SKM-1 treated with dmso at 0.1 percent for 144 hours (cell line): ENCODE results near the gene RHEX.

Experiments used
- DNase-seq: peaks from one replicate; lab custom pipeline; 2025; ENCODE audit not compliant: unreplicated experiment; lab: John Stamatoyannopoulos, UW

RHEX gene

DNA sequence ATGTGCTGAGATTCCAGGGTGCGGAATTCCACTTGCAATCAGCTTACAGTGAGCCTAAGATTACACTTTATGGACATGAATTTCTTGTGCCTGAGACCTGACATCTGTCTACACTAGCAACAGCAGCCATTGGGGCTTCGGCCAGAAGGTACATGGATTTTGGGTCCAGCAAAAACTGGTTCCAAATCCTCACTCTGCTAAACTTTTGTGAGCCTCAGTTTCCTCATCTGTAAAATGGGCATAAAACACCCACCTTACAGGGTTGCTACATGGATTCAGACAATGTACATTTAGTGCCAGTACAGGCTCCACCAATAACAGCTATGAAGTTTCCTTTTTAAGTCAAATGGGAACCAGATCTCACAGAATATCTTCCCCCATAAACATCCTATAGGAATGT lies 30.8 kb downstream of the RHEX start:
- DNase-seq = no peak

- DNase-seq = no peak
Measured at GRCh38 chr1:206087091-206087490, 34.1 kb downstream of the RHEX start.

GRCh38 chr1:206089341-206089740 lies 36.4 kb downstream of the RHEX start:
- no peak for DNase-seq

GRCh38 chr1:206094024-206094423 lies 41.1 kb downstream of the RHEX start:
- DNase-seq = no peak

GRCh38 chr1:206097381-206097780 lies 44.4 kb downstream of the RHEX start:
- DNase-seq = no peak

- peak; percentile 79 for DNase-seq
Measured at GRCh38 chr1:206098242-206098919, 45.4 kb downstream of the RHEX start.

DNA sequence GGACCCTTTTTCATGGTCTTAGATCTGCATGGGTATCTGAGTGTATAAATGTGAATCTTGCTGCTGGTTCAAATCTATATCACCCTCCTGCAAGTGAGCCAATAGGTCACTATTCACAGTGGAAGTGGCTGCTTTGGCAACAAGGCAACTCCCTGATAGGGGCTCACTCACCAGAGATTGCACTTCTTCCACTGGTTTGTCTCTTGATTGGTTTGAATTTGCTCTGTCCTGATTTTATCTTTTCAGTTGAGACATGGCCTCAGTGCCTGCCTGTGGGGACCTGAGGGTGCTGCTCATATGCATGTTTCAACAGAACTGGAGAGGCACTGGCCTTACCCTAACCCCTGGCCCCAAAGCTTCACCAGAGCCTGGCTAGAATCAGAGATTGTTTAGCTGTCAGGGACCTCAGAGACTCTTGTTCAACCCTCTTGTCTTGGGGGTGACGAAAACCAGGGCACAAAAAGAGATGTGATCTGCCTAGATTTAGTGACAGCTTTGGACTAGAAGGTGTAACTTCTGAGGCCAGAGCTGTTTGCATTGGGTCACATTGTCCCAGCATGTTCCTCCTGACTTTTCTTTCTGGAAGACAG lies 47.3 kb downstream of the RHEX start:
- peak; percentile 49 for DNase-seq

DNA sequence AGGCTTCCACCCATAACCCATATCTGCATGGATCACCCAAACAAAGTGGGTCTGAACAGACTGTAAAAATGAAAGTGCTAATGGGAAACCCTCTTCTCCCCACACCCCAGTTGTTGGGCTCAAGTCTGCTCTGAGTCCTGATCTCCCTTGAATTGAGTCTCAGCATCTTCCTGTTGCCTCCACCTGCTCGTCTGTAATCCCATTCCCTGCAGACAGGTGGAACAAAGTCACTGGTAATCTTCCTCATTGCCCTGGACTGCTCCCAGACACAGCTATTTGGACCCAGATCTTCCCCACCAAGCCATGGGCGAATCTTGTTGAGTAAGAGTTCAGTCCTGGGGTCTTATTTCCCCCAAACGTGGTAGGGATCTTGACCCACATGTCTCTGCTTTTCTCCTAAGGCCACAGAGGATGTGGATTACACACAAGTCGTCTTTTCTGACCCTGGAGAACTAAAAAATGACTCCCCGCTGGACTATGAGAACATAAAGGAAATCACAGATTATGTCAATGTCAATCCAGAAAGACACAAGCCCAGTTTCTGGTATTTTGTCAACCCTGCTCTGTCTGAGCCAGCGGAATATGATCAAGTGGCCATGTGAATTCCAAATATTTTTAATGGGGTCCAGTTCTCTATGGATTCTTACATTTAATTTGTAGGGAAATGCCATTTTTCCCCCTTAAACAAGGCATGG lies 48.5 kb downstream of the RHEX start:
- no peak for DNase-seq

DNA sequence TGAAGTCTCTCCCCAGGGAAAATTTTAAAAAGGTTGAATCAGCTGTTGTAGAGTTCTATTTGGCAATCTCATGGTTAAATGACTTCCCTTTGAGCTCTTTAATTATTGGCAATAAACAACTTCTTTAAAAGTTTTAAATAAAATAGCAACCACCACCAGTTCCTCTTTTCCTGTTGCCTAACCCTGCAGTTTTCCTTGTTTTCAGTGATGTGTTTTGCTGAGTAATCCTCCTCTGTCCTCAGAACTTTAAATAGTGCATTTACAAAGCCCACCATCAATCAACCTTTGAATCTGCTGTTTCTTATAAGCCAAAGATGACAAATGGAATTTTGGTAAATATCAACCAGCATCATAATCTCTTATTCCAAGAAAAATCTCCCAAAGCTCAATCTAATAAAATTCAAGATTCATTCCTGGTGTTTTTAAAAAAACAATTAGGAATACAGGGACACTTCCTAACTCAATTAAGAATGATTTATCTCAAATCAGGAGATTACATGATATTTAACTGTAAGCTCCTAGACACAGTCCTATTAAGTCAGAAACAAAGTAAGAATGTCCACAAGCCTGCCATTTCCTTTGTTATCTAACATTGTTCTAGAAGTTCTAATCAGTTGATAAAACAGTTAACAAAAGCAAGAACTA lies 49.4 kb downstream of the RHEX start:
- DNase-seq = peak; percentile 96

DNA sequence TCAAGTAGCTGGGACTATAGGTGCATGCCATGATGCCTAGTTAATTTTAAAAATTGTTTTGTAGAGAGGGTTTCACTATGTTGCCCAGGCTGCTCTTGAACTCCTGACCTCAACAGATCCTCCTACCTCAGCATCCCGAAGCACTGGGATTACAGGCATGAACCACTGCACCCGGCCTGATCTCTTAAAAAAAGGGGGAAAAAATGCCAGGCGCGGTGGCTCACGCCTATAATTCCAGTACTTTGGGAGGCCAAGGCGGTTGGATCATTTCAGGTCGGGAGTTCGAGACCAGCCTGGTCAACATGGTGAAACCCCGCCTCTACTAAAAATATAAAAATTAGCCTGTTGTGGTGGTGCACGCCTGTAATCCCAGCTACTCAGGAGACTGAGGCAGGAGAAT lies 51.0 kb downstream of the RHEX start:
- no peak for DNase-seq

- DNase-seq = no peak
Measured at GRCh38 chr1:206105464-206105995, 52.6 kb downstream of the RHEX start.

DNA sequence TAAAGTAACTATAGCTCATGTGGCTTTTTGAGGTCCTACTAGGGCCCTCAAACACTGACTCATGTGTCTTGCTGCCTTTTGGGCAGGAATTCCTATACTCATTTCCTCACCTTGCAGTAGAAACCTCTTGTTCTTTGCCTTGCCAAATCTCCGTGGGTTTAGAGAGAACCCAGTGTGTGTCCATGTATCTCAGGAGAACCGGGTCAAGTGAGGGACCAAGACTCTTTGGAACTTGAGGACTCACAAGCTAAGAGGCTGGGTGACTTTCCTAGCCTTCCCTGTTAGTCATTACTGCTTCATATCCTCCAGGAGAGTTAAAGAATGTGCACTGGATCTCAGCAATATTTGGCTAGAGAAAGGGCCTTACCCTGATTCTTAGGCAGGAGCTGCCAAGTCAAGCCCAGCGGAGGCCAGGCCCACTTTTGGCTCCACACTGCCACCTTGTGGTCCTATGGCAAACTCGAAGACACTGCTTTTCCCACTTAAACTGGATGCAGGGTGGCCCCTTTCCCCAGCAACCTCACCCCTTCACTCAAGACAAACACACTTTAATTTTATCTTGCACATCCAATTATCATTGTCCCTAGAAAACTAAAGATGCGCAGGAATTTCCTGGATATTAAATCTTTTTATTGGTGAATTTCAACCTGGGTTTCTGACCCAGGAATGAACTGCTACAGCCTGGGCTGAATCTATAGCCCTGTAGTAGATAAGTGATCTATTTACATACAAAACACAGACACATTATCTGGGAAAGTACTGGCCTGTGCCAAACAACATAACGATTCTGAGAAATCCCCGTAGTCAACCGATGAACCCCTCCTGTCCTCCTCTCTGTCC lies 53.6 kb downstream of the RHEX start:
- peak; percentile 82 for DNase-seq

GRCh38 chr1:206107168-206107544 lies 54.2 kb downstream of the RHEX start:
- DNase-seq = no peak

- no peak for DNase-seq
Measured at GRCh38 chr1:206108635-206109034, 55.7 kb downstream of the RHEX start.

DNA sequence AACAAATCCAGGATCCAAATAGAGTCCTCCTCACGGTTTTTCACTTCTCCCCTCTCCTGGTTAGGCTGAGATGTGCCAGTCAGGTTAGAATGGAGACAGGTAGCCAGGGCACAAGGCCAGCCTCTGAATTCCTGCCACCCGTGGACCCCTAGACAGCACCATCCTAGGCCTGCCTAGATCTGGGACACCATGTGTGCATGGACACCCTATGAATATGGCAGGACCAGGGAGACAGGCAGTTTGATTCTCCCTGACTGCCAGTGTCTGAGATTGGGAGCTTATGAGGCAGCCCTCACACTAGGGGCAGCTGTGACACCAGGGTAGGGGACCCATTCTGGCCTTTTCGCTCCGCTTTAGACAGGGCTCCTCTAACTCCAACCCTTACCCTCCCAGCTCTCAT lies 56.7 kb downstream of the RHEX start:
- DNase-seq = no peak

DNA sequence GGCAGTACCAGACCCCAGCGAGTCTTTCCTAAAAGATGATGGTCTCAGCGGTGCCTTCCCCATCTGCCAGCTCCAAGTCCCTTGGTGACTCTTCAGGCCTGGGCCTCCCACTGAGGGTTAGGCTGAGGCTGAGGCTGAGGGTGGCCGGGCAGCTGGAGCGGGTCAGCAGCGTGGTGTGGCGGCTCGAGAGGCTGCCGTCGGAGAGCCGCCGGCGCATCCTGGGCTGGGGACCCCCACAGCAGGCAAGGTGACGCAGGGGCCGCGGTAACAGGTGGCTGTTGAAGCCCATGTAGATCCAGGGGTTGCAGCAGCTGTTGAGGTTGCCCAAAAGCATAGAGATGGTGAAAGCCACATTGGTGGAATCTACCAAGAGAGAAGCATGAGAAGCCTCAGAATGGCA lies 57.2 kb downstream of the RHEX start:
- no peak for DNase-seq

- DNase-seq = no peak
Measured at GRCh38 chr1:206110820-206111219, 57.8 kb downstream of the RHEX start.

- DNase-seq = no peak
Measured at GRCh38 chr1:206111271-206111927, 58.4 kb downstream of the RHEX start.

GRCh38 chr1:206112600-206113301 lies 59.8 kb downstream of the RHEX start:
- no peak for DNase-seq
